ENCODE results near the gene NUP214.
"Not testable (repeated sequence)": the region's sequence is repeated elsewhere in the genome, so short reads cannot be mapped to it uniquely, and the experiment has no call there.

The NUP214 gene

DNA sequence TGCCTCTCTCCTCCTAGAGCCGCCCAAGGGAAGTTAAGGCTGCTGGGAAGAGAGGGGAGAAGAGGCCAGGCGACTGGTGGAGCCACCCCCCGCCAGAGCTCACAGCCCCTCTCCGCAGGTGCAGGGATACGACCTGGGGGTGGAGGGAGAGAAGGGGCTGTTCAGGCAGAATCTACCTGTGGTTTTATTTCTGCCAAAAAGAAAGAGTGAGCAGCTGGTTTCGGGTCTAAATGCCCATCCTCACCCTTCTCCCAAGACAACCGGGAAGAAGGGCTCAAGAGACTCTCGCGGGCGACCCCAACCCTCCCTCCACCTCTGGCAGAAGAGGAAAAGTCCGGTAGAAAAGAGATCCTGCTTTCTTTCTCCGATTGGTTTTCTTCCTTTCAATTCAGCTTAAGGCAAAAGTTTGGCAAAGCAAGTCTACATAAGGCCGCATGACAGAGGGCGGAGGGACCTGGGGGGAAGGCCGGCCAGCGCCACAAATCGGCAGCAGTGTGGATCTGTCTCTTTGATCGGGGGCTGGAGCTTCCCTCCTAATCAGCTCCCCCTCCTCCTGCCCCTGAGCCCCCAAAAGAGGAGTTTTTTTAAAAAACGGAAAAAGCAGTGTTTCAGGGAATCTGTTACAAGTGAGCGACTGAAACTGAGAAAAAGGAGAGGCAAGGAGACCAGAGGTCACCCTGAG lies 134.7 kb downstream of the NUP214 start:
- DNase-seq (ENCODE audit: low read depth) = no peak

DNA sequence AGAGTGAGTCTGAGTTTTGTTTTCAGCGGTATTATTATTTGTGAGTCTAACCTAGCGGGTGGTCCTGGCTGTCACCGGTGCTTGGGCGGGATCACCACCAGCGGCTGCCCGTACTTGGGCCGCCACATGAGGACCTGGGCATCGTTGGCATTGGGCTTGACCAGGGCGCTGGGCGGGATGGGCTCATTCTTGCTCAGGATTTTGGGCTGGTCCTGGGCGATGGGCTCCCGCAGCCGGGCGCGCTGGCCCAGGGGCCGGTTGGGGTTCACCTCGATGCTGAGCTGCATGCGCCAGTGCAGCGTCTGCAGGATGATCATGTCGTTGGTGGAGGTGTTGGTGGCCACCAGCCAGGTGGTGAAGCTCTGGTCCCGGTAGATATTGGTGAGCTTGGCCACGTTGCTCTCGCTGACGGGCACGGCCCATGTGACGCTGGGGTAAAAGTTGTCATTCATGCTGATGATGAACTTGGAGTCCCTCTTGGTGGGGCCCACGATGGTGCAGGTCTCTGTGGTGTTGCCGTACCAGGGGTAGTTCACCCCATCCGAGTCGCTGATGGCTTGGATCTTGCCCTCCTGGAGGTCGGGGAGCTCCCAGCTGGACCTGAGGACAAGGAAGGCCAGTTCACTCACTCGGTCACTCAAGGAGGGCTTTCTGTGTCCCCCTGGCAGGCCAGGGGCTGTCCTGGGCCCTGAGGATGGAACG lies 135.5 kb downstream of the NUP214 start:
- DNase-seq (ENCODE audit: low read depth) = no peak

DNA sequence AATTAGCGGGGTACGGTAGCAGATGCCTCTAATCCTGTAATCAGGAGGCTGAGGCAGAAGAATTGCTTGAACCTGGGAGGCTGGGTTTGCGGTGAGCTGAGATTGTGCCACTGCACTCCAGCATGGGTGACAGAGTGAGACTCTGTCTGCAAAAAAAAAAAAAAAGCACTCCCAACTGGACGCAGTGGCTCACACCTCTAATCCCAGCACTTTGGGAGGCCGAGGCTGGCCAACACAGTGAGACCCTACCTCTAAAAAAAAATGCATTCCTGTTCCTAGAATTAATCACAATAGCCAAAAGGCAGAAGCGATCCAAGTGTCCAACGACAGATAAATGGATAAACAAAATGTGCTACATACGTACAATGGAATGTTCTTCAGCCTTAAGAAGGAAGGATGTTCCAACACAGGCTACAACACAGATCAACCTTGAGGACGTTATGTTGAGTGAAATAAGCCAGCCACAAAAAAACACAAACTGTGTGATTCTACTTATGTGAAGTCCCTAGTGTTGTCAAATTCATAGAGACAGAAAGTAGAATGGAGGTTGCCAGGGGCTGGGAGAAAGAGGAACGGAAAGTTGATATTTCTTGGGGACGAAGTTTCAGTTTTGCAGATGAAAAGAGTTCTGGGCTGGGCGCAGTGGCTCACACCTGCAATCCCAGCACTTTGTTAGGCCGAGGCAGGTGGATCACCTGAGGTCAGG lies 137.1 kb downstream of the NUP214 start:
- DNase-seq (ENCODE audit: low read depth) = no peak

DNA sequence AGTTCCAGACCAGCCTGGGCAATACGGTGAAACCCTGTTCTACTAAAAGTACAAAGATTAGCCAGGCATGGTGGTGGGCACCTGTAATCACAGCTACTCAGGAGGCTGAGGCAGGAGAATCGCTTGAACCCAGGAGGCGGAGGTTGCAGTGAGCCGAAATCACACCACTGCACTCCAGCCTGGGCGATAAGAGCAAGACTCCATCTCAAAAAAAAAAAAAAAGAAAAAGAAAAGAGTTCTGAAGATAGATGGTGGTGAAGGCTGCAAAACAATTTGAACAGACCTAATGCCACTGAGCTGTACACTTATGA lies 137.6 kb downstream of the NUP214 start:
- DNase-seq (ENCODE audit: low read depth) = not testable (repeated sequence)

DNA sequence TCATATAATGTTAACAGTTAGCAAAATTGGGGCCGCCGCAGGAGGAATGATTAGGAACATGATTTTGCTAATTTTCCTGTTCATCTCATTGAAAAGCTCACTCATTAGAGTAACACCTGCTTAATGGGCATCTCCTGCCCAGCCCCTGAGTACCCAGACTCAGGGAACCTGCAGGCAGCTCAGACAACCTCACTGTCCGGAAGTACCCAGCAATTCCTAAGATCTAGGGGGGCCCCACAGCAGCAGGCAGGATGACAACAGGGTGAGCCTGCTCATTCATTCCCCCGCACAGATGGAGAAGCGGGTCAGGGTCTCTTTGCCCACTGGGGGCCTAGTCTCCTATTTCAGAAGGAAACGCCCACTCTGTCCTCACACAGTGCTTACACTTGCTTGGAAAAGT lies 138.3 kb downstream of the NUP214 start:
- DNase-seq (ENCODE audit: low read depth) = no peak

DNA sequence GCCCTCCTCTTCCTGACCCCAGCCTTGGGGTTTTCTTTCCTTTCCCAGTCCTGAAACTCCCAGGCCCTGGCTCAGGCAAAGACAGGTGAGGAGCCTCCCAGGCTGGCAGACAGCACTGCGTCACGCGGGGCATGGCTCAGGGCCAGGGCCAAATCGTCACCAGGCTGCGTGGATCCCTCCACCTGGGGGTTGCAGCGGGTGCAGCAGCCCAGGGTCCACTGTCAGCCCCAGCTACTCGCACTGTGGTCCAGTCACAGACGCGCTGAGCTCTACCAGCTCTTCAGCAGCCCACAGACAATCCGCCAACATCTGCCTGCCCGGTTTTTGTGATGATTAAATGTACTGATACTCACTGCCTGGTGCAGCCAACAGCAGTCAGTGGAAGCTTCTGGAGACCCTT lies 138.8 kb downstream of the NUP214 start:
- no peak for DNase-seq (ENCODE audit: low read depth)

DNA sequence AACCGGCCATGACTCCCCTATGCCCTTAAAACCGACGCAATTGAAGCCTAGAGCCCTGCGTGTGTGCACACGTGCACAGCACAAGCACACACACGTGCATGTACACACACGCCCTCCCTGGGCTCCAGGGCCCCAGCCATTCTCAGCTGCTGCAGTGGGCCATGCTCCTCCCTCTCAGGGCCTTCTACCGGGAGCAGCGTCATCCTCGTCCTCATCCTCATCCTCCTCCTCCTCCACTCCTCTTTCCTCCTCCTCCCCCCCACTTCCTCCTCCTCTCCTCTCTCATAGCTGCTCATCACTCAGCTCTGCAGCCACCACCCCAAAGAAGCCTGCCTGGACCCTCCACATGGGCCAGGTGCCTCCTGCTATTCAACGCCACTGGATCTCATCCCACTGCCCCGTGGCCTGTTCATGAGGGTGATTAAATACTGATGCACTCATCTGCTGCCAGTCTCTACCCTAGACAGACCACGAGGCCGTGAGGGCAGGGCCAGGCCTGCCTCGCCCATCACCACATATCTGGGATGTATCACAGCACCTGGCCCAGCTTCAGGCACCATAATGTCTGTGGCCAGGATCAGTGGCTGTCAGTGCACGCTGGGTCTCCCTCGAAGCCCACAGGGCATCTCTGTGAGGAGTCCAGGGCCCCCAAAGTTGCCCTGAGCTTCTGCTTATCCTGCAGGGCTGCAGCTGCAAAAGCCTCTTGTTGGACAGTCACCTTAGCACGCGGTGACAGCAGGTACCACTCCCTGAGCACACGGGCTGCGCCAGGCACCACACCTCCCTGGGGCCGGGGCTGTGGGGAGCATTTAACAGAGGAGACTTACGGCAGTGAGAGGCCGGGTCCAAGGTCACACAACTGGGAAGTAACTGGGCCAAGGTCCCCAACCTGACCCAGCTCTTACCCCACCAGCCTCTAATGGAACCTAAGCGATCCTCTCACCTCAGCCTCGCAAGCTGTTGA lies 141.2 kb downstream of the NUP214 start:
- no peak for DNase-seq (ENCODE audit: low read depth)

DNA sequence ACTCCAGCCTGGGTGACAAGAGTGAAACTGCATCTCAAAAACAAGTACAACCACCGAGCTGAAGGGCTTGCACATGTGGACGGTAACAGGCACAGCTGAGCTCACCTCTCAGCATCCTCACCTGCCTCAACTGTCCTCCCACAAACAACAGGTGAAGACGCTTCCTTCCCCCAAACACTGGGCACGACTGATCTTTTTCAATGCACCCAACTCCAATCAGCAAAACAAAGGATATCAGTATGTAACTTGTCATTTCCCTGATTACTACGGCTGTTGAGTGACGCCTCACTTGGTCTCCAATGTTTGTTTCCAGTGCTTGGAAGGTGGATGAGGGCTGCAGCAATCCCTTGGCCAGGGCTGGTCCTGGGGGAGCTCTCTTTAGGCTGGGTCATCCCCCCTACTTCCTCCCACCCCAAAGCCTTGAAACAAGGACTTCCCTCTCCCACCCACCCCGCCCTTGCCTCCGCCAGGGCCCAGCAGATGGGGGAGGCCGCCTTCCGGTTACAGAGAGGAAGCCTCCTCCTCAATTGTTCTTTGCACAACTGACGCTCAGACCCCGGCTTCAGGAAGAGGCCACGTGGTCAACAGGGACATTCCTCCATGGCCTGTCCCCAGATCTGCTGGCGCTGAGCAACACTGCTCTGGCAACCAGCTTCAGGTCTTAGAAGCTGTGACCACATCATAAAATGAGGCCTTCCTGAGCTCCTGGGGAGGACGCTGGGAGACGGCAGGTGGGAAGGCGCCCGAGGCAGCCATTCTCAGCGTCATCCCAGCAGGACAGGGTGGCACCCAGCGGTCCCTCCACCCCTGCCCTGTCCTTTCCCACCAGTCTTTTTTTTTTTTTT lies 145.0 kb downstream of the NUP214 start:
- peak; percentile 62 for DNase-seq (ENCODE audit: low read depth)

DNA sequence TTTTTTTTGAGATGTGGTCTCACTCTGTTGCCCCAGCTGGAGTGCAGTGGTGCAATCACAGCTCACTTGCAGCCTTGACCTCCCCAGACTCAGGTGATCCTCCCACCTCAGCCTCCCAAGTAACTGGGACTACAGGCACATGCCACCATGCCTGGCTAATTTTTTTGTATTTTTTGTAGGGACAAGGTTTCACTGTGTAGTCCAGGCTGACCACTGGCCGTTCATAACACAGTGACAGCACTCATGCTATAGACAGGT lies 145.6 kb downstream of the NUP214 start:
- DNase-seq (ENCODE audit: low read depth) = not testable (repeated sequence)

DNA sequence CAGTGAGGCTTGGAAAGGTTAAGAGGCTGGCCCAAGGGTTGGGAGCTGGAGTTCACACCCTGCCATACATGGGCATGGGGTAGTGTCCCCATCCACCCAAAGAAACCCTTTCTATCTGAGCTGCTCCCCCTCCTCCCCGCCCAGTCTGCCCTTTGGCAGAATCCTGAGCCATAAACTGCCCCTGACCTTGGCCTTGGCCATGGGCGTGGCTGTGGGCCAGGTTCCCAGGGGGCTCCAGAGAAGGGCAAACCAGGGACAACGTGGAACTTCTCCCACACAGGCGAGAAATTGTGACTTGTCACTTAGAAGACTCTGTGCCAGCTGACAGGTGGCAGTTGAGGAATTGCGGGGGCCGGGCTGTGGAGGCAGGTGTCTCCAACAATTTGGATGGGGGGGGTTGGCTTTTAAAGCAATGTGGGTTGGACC lies 146.1 kb downstream of the NUP214 start:
- no peak for DNase-seq (ENCODE audit: low read depth)

DNA sequence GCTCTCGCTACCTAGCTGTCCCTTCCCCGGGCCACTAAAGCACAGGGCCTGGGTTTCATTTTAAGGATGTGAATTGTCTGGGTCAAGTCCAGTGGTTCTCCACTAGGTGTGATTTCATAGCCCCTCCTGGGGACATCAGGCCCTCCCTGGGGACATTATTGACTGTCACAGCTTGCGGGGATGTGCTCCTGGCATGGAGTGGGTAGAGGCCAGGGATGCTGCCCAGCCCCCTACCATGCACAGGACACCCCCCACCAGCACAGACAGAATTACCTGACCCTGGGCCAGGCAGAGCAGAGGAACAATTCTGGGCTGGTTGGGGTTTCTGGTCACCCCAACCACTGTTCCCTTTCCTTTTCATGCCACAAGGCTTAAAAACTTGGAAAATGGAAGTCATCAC lies 146.8 kb downstream of the NUP214 start:
- DNase-seq (ENCODE audit: low read depth) = no peak

DNA sequence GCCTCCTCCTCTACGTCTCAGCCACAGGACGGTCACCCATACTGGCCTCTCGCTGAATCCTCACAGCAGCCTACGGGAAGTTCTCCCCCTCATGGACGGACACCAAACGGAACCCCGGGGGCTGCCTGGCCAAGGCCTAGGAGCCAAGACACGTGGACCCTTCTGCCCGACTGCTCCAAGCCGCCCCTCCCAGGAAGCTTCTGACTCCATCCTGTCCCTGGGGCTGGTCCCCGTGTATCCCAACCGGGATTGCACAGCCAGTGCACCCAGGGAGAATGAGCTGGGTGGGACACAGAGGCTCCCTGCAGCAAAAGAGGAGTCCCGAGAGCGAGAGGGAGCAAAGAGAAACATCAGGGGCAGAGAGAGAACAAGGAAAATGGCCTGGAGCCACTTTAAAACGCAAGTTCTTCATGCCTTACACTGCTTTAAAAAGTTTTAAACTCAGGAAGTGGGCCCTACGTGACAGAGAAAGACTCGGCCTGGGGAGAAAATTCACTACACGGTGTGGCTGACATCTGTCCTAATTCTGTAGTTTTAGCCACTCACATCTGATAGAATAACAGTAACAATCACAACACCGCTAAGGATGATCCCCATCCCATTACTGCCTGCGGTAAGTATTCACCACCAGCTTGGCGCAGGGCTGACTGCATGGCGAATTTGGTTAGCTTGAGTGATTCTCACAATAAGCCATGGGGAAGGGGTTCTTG lies 147.9 kb downstream of the NUP214 start:
- no peak for DNase-seq (ENCODE audit: low read depth)

DNA sequence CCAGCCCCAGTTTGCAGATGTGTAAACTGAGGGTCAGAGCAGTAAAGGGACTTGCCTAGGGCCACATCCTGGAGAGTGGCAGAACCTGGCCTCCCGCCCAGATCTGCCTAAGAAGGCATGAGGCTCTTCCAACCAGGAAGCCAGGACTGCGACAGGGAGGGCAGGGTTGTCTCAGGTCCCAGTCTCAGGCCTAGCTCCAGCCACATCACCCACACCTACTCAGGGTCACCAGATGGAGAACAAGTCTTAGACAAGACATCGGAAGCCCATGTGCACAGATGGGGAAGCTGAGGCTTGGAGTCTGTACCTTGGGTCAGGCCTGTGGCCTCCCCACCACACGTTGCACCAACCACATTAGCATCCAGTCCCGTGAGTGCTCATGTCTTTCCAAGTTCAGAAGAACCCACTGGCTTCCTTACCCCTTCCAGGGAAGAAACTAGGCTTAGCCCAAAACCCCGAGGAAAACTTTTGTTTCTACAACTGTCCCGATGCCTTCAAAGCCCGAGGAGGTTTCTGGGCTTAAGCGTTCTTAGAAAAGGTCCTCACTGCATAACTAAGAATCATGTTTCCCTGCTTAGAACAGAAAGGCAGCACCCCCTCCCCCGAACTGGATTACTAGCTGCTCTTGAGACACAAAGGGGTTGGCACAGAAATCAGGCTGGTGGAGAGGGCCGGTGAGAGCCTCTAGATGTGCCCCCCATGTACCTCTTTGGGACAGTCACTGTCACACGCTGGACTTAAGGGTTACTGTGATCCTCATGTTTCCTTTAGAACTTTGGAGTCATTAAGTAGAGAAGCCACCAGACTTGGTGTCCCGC lies 148.7 kb downstream of the NUP214 start:
- peak; percentile 71 for DNase-seq (ENCODE audit: low read depth)

DNA sequence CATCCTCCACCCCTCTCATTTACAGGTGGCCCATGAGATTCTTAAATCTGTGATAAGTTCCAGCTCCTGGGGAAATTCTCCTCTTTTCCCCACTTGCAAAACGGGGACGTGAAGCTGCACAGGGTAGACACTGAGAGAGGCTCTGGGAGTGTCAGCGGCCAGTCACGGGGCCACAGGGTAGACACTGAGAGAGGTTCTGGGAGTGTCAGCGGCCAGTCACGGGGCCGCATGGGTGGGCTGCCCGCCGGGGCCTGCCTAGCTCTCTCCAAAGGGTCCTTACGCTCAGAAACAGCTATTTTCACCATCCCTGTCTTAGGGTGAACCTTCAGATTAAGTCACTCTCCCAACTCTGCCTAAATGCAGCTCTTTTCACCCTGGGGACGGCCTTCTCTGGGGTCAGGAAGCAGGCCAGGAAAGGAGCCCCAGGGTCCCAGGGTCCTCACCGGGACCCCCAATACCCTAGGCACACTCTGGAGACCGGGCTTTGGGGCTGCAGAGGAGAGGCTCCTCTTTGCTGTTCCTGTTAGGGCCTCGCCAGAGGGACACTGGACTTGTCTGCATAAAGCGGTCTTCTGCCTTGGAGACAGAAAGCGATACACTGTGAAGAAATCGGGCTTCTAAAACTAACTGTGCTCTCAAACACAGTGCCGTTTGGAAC lies 149.4 kb downstream of the NUP214 start:
- no peak for DNase-seq (ENCODE audit: low read depth)

DNA sequence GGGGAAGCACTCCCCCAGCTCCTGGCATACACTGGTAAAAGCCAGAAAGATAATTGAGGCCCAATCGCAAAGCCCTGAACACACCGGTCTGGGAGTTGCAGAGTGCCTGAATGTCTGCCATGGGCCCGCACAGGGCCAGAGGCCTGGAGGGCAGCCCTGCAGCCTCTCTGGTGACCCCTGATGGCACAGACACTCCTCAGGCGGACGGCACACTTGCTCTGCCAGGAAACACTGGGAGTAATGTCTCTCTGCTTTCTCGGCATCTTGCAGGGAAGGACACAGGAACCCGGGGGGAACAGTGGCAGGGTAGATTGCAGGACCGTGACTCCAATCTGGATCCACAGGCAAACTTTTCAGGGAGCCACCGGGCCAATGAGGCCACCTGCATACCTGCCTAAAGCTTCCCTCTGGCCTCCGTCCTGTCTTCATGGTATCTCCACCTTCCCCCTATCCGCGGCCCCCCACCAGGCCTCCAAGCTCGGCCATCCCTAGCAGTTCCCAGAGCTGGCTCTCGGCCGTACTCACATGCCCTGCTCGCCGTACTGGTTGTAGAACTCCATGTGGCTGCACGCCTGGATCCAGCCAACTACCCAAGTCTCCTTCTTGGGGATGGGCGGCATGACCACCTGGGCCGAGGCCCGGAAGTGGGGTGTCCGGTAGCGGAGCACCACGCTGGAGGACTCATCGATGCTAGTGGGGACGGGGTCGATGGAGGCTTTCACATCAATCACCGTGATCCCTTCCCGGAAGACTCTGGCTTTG lies 150.1 kb downstream of the NUP214 start:
- DNase-seq (ENCODE audit: low read depth) = no peak

DNA sequence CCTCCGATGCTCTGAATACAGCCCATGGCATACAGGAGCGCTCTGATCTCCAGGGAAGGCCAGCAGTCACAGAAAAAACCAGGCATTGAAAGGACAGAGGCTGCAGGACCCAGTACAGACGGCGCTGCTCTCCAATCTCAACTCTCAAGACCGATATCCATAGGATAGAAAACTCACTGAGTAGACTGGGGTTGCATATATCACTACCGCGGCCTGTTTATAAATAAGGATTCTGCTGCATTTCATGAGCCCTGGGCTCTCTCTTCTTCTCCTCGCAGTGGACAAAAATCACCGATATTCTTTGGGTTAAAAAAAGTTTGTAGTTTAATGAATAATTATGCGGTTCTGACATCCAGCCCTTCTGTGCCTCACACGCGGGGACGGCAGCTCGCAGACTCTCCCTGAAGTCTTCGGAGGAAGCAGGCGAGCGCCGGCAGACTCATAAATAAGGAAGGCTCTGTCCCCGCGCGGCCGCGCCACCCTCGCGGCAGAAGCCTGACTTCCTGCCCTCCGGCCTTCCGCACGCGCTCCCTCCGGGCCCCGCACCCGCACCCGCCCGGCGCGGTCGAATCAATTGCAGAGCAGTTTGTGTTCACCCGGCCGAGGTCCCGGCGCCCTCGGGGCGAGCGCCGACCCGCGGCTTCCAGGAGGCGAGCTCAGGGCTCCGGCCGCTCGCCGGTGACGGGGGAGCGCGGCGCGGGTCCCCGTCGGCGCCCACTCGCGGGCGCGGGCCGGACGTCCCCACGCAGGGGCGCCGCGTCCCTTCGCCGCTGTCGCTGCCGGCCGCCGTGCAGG lies 150.9 kb downstream of the NUP214 start, which contains the start of gene FAM78A:
FAM78A (minus strand) TSS at position 417 of the 795 bp plus-strand sequence; CDS start at position 86, 331 bp downstream.
- no peak for DNase-seq (ENCODE audit: low read depth)

DNA sequence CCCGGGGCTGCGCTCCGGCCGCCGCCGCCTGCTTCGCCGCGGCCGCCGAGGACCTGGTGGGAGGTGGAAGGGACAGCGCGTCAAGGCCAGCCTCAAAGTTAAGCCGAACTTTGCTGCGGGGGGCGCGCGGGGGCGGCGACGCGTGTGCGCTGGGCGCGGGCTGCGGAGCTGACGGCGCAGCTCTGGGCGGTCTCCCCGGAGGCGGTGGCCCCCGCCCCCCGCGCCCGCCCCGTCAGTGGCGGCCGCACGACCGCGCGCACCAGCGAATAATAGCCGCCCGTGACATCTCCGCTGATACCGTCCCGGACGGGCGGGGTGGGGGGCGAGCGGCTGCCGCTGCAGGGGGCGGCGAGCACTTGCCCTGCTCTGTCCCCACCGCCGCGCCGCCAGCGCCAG lies 151.5 kb downstream of the NUP214 start:
- DNase-seq (ENCODE audit: low read depth) = no peak

All from CMK (cell line).